Measurements from ENCODE around the gene GPRC5B.

GPRC5B gene

GRCh38 chr16:19860166-19861041, 24.2 kb downstream of the GPRC5B start:
- Histone ChIP-seq H3K4me3 (no peak overlapping the region), H3K27ac (no peak overlapping the region), H3K36me3 (ENCODE audit: insufficient read depth, low read length) (no peaks in the 10 kb centered on the region), H3K9ac (ENCODE audit: insufficient read length) (no peak overlapping the region), H3K9me3 (ENCODE audit: low read depth, low read length) (no peaks in the 10 kb centered on the region)
- DNase-seq (ENCODE audit: low read depth, low spot score), result no peak
- TF ChIP-seq POLR2AphosphoS5 (IDR thresholded peaks at IDR 0.05; ENCODE audit: borderline replicate concordance, low read depth, low read length), result no peak
- no peak for TF ChIP-seq EZH2 (IDR thresholded peaks at IDR 0.05)
- TF ChIP-seq FOXP2 (optimal IDR thresholded peaks at IDR 0.05; ENCODE audit: control extremely low read depth, extremely low read length, insufficient read depth), result no peak

DNA sequence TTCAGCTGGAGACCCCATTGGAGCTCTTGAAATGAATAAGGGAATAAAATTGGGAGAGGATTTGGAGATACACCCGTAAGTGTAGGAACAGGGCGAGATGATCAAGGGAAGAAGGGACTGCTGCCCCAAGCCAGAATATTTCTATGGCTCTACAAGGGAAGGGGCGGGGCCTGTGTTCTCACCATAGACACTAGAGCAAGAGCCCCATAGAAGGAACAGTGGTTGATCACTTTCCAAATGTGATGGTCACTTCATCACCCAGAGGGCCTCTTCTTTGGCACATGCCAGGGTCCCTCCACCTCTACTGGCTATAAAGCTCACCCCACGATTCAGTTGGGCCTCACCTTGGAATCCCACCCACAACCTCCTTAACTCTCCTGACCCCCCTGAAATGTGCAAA, 25.0 kb downstream of the GPRC5B start:
- no peak overlapping the region for H3K27ac ChIP-seq
- H3K4me3 ChIP-seq, result no peak overlapping the region
- TF ChIP-seq FOXP2 (optimal IDR thresholded peaks at IDR 0.05; ENCODE audit: control extremely low read depth, extremely low read length, insufficient read depth), result no peak
- H3K9me3 ChIP-seq (ENCODE audit: low read depth, low read length), result no peaks in the 10 kb centered on the region
- no peak for DNase-seq (ENCODE audit: low read depth, low spot score)
- H3K36me3 ChIP-seq (ENCODE audit: insufficient read depth, low read length), result no peaks in the 10 kb centered on the region
- H3K9ac ChIP-seq (ENCODE audit: insufficient read length), result no peak overlapping the region

- Histone ChIP-seq H3K27ac (no peak overlapping the region), H3K4me3 (no peak overlapping the region), H3K9ac (ENCODE audit: insufficient read length) (no peak overlapping the region), H3K36me3 (ENCODE audit: insufficient read depth, low read length) (no peaks in the 10 kb centered on the region), H3K9me3 (ENCODE audit: low read depth, low read length) (no peaks in the 10 kb centered on the region)
- DNase-seq (ENCODE audit: low read depth, low spot score), result no peak
- no peak for TF ChIP-seq EZH2 (IDR thresholded peaks at IDR 0.05)
- no peak for TF ChIP-seq POLR2AphosphoS5 (IDR thresholded peaks at IDR 0.05; ENCODE audit: borderline replicate concordance, low read depth, low read length)
- no peak for TF ChIP-seq FOXP2 (optimal IDR thresholded peaks at IDR 0.05; ENCODE audit: control extremely low read depth, extremely low read length, insufficient read depth)
Observed at GRCh38 chr16:19859166-19859565, 25.5 kb downstream of the GPRC5B start.

DNA sequence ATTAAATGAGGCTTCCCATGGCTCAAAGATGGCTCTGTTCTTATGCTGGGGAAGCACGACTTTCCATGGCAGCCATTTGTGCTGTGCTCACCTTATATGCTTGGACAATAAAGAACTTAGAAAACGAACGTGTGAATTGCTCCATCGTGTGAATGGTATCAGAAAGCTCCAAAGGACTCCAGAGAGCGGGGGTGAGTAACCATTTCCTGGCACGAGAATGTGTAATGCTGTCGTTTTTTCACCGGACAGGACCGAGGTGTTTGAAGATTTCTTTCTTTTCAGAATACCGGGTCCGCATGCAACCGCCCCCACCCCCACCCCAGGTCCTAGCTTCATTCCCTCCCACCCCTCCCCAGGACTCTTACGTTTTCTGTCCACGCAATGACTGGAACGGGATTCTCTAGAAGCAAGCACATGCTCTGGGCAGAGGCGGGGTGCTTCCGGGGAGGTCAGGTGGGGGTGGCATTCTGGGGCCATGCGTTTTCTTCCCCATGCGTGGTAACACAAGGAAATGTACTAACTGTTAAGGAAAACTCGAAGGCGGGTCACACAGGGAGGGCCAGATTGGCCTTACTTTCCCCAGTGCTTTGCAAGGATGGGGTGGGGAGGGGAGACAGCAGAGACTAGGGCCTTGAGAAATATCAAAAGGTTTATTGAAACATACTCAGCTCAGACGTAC, 26.2 kb downstream of the GPRC5B start:
- H3K27ac ChIP-seq, result no peak overlapping the region
- TF ChIP-seq POLR2AphosphoS5 (IDR thresholded peaks at IDR 0.05; ENCODE audit: borderline replicate concordance, low read depth, low read length) (no peak), FOXP2 (optimal IDR thresholded peaks at IDR 0.05; ENCODE audit: control extremely low read depth, extremely low read length, insufficient read depth) (no peak), EZH2 (IDR thresholded peaks at IDR 0.05) (no peak)
- no peak overlapping the region for H3K4me3 ChIP-seq
- no peak overlapping the region for H3K9ac ChIP-seq (ENCODE audit: insufficient read length)
- H3K36me3 ChIP-seq (ENCODE audit: insufficient read depth, low read length), result no peaks in the 10 kb centered on the region
- H3K9me3 ChIP-seq (ENCODE audit: low read depth, low read length), result no peaks in the 10 kb centered on the region
- DNase-seq (ENCODE audit: low read depth, low spot score), result no peak

DNA sequence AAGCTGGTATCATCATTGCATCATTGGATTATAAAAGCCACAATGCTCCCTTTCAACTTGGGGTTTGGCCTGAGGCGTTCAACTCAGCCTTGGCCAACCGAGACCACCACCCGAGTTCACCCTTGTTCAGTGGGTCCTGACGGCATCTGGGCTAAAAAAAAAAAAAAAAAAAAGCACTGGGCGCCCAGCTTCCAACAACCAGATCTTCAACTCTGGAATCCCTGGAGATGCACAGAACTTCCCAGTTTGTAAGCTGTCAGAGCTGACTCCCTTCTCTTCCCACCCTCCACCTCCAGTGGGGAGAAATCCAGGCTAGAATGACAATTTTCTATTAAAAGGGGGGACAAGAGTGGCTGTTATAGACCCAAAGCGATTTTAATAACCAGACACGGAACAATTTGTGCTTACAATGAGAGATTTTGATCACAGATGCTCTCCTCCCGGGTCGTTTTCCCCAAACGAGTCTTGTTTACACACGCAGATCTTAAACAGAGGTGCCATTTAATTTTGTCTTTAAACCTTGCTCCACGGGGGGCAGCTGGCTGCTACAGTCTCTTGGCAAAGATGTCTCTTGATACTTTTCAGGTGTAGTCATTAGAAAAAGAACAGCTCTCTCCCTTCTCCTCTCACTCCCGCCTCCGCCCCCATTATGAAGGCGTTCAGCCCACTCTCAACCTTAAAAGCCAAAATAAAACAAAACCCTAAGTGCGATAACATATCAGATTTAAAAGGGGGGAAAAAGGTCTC, 26.9 kb downstream of the GPRC5B start:
- DNase-seq (ENCODE audit: low read depth, low spot score), result no peak
- Histone ChIP-seq H3K36me3 (ENCODE audit: insufficient read depth, low read length) (no peaks in the 10 kb centered on the region), H3K9ac (ENCODE audit: insufficient read length) (peak overlapping the region; percentile 15), H3K4me3 (no peak overlapping the region), H3K27ac (no peak overlapping the region), H3K9me3 (ENCODE audit: low read depth, low read length) (no peaks in the 10 kb centered on the region)
- no peak for TF ChIP-seq POLR2AphosphoS5 (IDR thresholded peaks at IDR 0.05; ENCODE audit: borderline replicate concordance, low read depth, low read length)
- no peak for TF ChIP-seq FOXP2 (optimal IDR thresholded peaks at IDR 0.05; ENCODE audit: control extremely low read depth, extremely low read length, insufficient read depth)
- TF ChIP-seq EZH2 (IDR thresholded peaks at IDR 0.05), result no peak

DNA sequence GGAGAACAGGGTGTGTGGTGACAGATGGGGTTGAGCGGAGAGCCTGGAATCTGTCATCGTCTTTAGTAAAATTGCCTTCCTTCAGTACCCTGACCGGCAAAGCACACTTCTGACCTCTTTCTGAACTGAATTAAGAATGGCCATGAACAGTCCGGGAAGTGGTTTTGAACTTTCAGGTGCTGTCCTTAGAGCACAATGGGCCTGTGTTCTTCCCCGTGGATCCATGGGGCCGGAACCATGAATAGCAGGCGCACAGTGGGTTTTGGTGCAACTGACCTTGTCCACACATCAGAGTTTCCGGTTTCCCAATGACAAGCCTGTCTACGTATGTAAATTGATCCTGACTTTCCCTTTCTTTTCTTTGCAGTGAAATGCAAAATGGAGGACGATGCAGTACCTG, 28.5 kb downstream of the GPRC5B start:
- Histone ChIP-seq H3K4me3 (no peak overlapping the region), H3K36me3 (ENCODE audit: insufficient read depth, low read length) (no peaks in the 10 kb centered on the region), H3K9ac (ENCODE audit: insufficient read length) (no peak overlapping the region), H3K9me3 (ENCODE audit: low read depth, low read length) (no peaks in the 10 kb centered on the region), H3K27ac (no peak overlapping the region)
- DNase-seq (ENCODE audit: low read depth, low spot score), result no peak
- TF ChIP-seq POLR2AphosphoS5 (IDR thresholded peaks at IDR 0.05; ENCODE audit: borderline replicate concordance, low read depth, low read length), result no peak
- no peak for TF ChIP-seq EZH2 (IDR thresholded peaks at IDR 0.05)
- TF ChIP-seq FOXP2 (optimal IDR thresholded peaks at IDR 0.05; ENCODE audit: control extremely low read depth, extremely low read length, insufficient read depth), result no peak

- Histone ChIP-seq H3K9ac (ENCODE audit: insufficient read length) (no peak overlapping the region), H3K9me3 (ENCODE audit: low read depth, low read length) (no peaks in the 10 kb centered on the region), H3K4me3 (no peak overlapping the region), H3K27ac (no peak overlapping the region), H3K36me3 (ENCODE audit: insufficient read depth, low read length) (no peaks in the 10 kb centered on the region)
- no peak for DNase-seq (ENCODE audit: low read depth, low spot score)
- TF ChIP-seq EZH2 (IDR thresholded peaks at IDR 0.05) (no peak), POLR2AphosphoS5 (IDR thresholded peaks at IDR 0.05; ENCODE audit: borderline replicate concordance, low read depth, low read length) (no peak), FOXP2 (optimal IDR thresholded peaks at IDR 0.05; ENCODE audit: control extremely low read depth, extremely low read length, insufficient read depth) (no peak)
Observed at GRCh38 chr16:19854543-19854876, 30.1 kb downstream of the GPRC5B start.

Measured in SK-N-MC (cell line).